GM12878 (cell line): ENCODE measurements around the gene DMXL1. TPM values are rescaled to one million over a fixed set of nuclear protein-coding genes. Genes with fewer than 3 reads are reported as not detected.

Source experiments
- ASH2L ChIP-seq: fragments of 300-600, 200-600 bp; sonication (generic); IDR thresholded peaks from 2 replicates; pipeline ENCODE4 v1.6.1; 2017; ENCODE audit warnings: low read depth, mild to moderate bottlenecking, borderline replicate concordance
- CBX5 ChIP-seq: sonication (generic); IDR thresholded peaks from 2 replicates; pipeline ENCODE4 v1.6.1; 2016; ENCODE audit warnings: low read depth, moderate library complexity, mild to moderate bottlenecking, inconsistent platforms
- CHD1 ChIP-seq: IDR thresholded peaks from 2 replicates; pipeline ENCODE4 v1.6.1; 2012; ENCODE audit warnings: low read depth, low read length, improper control_type of control experiment
- DPF2 ChIP-seq: fragments of 450-650 bp; IDR thresholded peaks from 2 replicates; pipeline ENCODE4 v1.6.1; 2017; ENCODE audit warnings: mild to moderate bottlenecking
- EP300 ChIP-seq, 2 experiments: fragments of 150-350 bp in 1 of 2; IDR thresholded peaks; 2 replicates each; pipeline ENCODE4 v1.6.1; 2011 to 2012; ENCODE audit warnings: low read depth in 2 of 2, low read length in 2 of 2, borderline replicate concordance in 1 of 2, improper control_type of control experiment in 1 of 2, inconsistent platforms in 1 of 2; ENCODE audit not compliant: control insufficient read depth in 1 of 2
- IKZF2 ChIP-seq, 2 experiments: fragments of 450-650 bp; IDR thresholded peaks; 2 replicates each; pipeline ENCODE4 v1.6.1; 2017; ENCODE audit warnings: mild to moderate bottlenecking in 2 of 2, moderate library complexity in 2 of 2
- KLF5 ChIP-seq: fragments of 450-650 bp; IDR thresholded peaks from 2 replicates; pipeline ENCODE4 v1.6.1; 2014; ENCODE audit warnings: mild to moderate bottlenecking; ENCODE audit not compliant: partially characterized antibody
- NBN ChIP-seq: fragments of 450-650 bp; IDR thresholded peaks from 2 replicates; pipeline ENCODE4 v1.6.1; 2016
- NFYB ChIP-seq: IDR thresholded peaks from 2 replicates; pipeline ENCODE4 v1.6.1; 2011; ENCODE audit warnings: low read depth, mild to moderate bottlenecking, low read length, improper control_type of control experiment, moderate library complexity; ENCODE audit not compliant: insufficient read depth
- NR2C1 ChIP-seq: fragments of 450-650 bp; IDR thresholded peaks from 2 replicates; pipeline ENCODE4 v1.6.1; 2017; ENCODE audit warnings: antibody characterized with exemption, mild to moderate bottlenecking, moderate library complexity
- PML ChIP-seq: IDR thresholded peaks from 2 replicates; pipeline ENCODE4 v1.6.1; 2012; ENCODE audit warnings: low read length, inconsistent platforms
- SMC3 ChIP-seq: IDR thresholded peaks from 2 replicates; pipeline ENCODE4 v1.6.1; 2011; ENCODE audit warnings: low read length, improper control_type of control experiment, borderline replicate concordance
- SREBF1 ChIP-seq: IDR thresholded peaks from 2 replicates; pipeline ENCODE4 v1.6.1; 2012; ENCODE audit warnings: mild to moderate bottlenecking, low read length
- TARDBP ChIP-seq: IDR thresholded peaks from 2 replicates; pipeline ENCODE4 v1.6.1; 2016; ENCODE audit warnings: borderline replicate concordance
- ZNF384 ChIP-seq: IDR thresholded peaks from 2 replicates; pipeline ENCODE4 v1.6.1; 2012; ENCODE audit warnings: low read depth, mild to moderate bottlenecking, low read length, improper control_type of control experiment, borderline replicate concordance
- polyA plus RNA-seq, 11 experiments: library from polyadenylated mRNA; depleted of rRNA in 4 of 11; unstranded in 6 of 11; stranded (reverse) in 5 of 11; fragments of >200 nt; fragmentation: Nextera tagmentation in 4 of 11; fragmentation: Illumina TruSeq in 1 of 11; extraction: Ambion mirVana in 4 of 11; extraction: Trizol in 1 of 11; gene quantifications; 1 replicate in 1 of 11; 2 replicates in 10 of 11; pipeline versions ENCODE4 v1.2.1 to v1.2.3, GENCODE V29; 2011 to 2016; ENCODE audit warnings: inconsistent platforms in 2 of 11, missing spikeins in 2 of 11, low read depth in 1 of 11
- total RNA-seq, 4 experiments: library from RNA; depleted of rRNA in 3 of 4; stranded (reverse); fragments of >200 nt in 3 of 4; fragmentation: Illumina TruSeq in 1 of 4; extraction: Trizol in 1 of 4; gene quantifications; 2 replicates each; pipeline versions ENCODE4 v1.2.1 to v1.2.3, GENCODE V29; 2013 to 2021
- TF ChIP-seq, protein P1 (sequence below): fragments of 450-650 bp; IDR thresholded peaks from 2 replicates; pipeline ENCODE4 v1.6.1; 2018; ENCODE audit warnings: mild to moderate bottlenecking, low read depth, moderate library complexity; ENCODE audit not compliant: partially characterized antibody
- TF ChIP-seq, protein P2 (sequence below): fragments of 450-650 bp; IDR thresholded peaks from 2 replicates; pipeline ENCODE4 v1.6.1; 2016; ENCODE audit warnings: mild to moderate bottlenecking
- TF ChIP-seq, protein P3 (sequence below), 3 experiments: IDR thresholded peaks in 2 of 3; conservative IDR thresholded peaks in 1 of 3; 2 replicates each; pipeline ENCODE4 v1.5.1; 2011; ENCODE audit warnings: low read depth in 3 of 3, low read length in 3 of 3, mild to moderate bottlenecking in 3 of 3, control low read depth in 2 of 3, moderate library complexity in 2 of 3, inconsistent platforms in 1 of 3, mixed read lengths in 1 of 3; ENCODE audit not compliant: control insufficient read depth in 2 of 3, insufficient read depth in 1 of 3; ENCODE audit errors: extremely low read depth in 1 of 3
- TF ChIP-seq, protein P4 (sequence below): fragments of 450-650 bp; IDR thresholded peaks from 2 replicates; pipeline ENCODE4 v1.6.1; 2017; ENCODE audit warnings: mild to moderate bottlenecking
- TF ChIP-seq, protein P5 (sequence below): fragments of 150-350 bp; IDR thresholded peaks from 2 replicates; pipeline ENCODE4 v1.6.1; 2016; ENCODE audit warnings: low read depth, low read length

The DMXL1 gene
- total and polyA plus RNA-seq, 10 of the 15 experiments (the other 5 are each of a cell fraction or from before 2014, with no cell fraction given) = 9.1 to 67.7 (median 34.1) TPM

DNA sequence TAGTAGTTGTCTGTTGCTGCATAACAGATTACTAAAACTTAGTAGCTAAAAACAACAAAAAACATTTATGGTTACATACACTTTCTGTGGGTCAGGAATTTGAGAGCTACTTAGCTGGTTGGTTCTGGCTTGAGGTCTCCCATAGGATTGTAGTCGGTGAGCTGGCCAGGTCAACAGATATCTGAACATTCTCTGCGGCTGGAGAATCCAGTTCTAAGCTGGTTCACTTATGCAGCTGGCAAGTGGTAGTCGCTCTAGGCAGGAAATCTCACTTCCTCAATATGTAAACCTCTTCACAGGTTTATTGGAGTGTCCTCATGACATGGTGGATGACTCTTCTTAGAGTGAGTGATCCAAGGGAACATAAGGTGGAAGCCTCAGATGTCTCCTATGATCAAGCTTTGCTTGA lies 219.3 kb downstream of the DMXL1 start (continued):
- TF ChIP-seq, protein P1, sequence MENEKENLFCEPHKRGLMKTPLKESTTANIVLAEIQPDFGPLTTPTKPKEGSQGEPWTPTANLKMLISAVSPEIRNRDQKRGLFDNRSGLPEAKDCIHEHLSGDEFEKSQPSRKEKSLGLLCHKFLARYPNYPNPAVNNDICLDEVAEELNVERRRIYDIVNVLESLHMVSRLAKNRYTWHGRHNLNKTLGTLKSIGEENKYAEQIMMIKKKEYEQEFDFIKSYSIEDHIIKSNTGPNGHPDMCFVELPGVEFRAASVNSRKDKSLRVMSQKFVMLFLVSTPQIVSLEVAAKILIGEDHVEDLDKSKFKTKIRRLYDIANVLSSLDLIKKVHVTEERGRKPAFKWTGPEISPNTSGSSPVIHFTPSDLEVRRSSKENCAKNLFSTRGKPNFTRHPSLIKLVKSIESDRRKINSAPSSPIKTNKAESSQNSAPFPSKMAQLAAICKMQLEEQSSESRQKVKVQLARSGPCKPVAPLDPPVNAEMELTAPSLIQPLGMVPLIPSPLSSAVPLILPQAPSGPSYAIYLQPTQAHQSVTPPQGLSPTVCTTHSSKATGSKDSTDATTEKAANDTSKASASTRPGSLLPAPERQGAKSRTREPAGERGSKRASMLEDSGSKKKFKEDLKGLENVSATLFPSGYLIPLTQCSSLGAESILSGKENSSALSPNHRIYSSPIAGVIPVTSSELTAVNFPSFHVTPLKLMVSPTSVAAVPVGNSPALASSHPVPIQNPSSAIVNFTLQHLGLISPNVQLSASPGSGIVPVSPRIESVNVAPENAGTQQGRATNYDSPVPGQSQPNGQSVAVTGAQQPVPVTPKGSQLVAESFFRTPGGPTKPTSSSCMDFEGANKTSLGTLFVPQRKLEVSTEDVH = no peak
- no peak for TF ChIP-seq CHD1
- TF ChIP-seq, protein P2, sequence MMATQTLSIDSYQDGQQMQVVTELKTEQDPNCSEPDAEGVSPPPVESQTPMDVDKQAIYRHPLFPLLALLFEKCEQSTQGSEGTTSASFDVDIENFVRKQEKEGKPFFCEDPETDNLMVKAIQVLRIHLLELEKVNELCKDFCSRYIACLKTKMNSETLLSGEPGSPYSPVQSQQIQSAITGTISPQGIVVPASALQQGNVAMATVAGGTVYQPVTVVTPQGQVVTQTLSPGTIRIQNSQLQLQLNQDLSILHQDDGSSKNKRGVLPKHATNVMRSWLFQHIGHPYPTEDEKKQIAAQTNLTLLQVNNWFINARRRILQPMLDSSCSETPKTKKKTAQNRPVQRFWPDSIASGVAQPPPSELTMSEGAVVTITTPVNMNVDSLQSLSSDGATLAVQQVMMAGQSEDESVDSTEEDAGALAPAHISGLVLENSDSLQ = peak; percentile 50; the same call in 1 of the 2 replicates
- TF ChIP-seq ASH2L = no peak
- no peak for TF ChIP-seq SREBF1
- TF ChIP-seq EP300 (IDR thresholded peaks at IDR 0.05; ENCODE audit: borderline replicate concordance in 1 of 2, control insufficient read depth in 1 of 2, low read depth in 2 of 2, low read length in 2 of 2) = peak; percentile 69 to 79; a peak in 2 of 4 replicates
- TF ChIP-seq NR2C1 = no peak
- TF ChIP-seq SMC3 = peak; percentile 6; the same call in 1 of the 2 replicates
- peak; percentile 94 for TF ChIP-seq IKZF2 (IDR thresholded peaks at IDR 0.05)
- TF ChIP-seq CBX5 = no peak
- TF ChIP-seq, protein P3, sequence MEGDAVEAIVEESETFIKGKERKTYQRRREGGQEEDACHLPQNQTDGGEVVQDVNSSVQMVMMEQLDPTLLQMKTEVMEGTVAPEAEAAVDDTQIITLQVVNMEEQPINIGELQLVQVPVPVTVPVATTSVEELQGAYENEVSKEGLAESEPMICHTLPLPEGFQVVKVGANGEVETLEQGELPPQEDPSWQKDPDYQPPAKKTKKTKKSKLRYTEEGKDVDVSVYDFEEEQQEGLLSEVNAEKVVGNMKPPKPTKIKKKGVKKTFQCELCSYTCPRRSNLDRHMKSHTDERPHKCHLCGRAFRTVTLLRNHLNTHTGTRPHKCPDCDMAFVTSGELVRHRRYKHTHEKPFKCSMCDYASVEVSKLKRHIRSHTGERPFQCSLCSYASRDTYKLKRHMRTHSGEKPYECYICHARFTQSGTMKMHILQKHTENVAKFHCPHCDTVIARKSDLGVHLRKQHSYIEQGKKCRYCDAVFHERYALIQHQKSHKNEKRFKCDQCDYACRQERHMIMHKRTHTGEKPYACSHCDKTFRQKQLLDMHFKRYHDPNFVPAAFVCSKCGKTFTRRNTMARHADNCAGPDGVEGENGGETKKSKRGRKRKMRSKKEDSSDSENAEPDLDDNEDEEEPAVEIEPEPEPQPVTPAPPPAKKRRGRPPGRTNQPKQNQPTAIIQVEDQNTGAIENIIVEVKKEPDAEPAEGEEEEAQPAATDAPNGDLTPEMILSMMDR (IDR thresholded peaks at IDR 0.05 in 2 of 3, conservative IDR thresholded peaks at IDR 0.05 in 1 of 3; ENCODE audit: control insufficient read depth in 2 of 3, extremely low read depth in 1 of 3, insufficient read depth in 1 of 3, low read depth in 3 of 3, low read length in 3 of 3) = no peak
- TF ChIP-seq TARDBP = no peak
- TF ChIP-seq ZNF384 = no peak
- TF ChIP-seq, protein P4, sequence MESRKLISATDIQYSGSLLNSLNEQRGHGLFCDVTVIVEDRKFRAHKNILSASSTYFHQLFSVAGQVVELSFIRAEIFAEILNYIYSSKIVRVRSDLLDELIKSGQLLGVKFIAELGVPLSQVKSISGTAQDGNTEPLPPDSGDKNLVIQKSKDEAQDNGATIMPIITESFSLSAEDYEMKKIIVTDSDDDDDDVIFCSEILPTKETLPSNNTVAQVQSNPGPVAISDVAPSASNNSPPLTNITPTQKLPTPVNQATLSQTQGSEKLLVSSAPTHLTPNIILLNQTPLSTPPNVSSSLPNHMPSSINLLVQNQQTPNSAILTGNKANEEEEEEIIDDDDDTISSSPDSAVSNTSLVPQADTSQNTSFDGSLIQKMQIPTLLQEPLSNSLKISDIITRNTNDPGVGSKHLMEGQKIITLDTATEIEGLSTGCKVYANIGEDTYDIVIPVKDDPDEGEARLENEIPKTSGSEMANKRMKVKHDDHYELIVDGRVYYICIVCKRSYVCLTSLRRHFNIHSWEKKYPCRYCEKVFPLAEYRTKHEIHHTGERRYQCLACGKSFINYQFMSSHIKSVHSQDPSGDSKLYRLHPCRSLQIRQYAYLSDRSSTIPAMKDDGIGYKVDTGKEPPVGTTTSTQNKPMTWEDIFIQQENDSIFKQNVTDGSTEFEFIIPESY = no peak
- TF ChIP-seq KLF5 = peak; percentile 34
- TF ChIP-seq NBN = no peak
- TF ChIP-seq NFYB = no peak
- TF ChIP-seq PML = no peak
- TF ChIP-seq, protein P5, sequence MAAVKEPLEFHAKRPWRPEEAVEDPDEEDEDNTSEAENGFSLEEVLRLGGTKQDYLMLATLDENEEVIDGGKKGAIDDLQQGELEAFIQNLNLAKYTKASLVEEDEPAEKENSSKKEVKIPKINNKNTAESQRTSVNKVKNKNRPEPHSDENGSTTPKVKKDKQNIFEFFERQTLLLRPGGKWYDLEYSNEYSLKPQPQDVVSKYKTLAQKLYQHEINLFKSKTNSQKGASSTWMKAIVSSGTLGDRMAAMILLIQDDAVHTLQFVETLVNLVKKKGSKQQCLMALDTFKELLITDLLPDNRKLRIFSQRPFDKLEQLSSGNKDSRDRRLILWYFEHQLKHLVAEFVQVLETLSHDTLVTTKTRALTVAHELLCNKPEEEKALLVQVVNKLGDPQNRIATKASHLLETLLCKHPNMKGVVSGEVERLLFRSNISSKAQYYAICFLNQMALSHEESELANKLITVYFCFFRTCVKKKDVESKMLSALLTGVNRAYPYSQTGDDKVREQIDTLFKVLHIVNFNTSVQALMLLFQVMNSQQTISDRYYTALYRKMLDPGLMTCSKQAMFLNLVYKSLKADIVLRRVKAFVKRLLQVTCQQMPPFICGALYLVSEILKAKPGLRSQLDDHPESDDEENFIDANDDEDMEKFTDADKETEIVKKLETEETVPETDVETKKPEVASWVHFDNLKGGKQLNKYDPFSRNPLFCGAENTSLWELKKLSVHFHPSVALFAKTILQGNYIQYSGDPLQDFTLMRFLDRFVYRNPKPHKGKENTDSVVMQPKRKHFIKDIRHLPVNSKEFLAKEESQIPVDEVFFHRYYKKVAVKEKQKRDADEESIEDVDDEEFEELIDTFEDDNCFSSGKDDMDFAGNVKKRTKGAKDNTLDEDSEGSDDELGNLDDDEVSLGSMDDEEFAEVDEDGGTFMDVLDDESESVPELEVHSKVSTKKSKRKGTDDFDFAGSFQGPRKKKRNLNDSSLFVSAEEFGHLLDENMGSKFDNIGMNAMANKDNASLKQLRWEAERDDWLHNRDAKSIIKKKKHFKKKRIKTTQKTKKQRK = no peak
- peak; percentile 88 for TF ChIP-seq DPF2
